Parathyroid adenoma (tissue), 2 donors: Measurements from ENCODE around the gene MRPL14.

ENCODE experiments used
- H2AFZ ChIP-seq: fragments of 300-600 bp; sonication (generic); one replicate; pipeline ENCODE4 v1.7.0; 2017; ENCODE audit warnings: antibody characterized with exemption, mild to moderate bottlenecking
- H3K27ac ChIP-seq: fragments of 300-600 bp; sonication (generic); one replicate; pipeline ENCODE4 v1.7.0; 2017
- H3K27me3 ChIP-seq: fragments of 300-600 bp; sonication (generic); one replicate; pipeline ENCODE4 v1.7.0; 2017; ENCODE audit warnings: low read length; ENCODE audit not compliant: control insufficient read depth, insufficient read depth
- H3K36me3 ChIP-seq: fragments of 300-600 bp; sonication (generic); one replicate; pipeline ENCODE4 v1.7.0; 2017; ENCODE audit warnings: low read length; ENCODE audit not compliant: control insufficient read depth, insufficient read depth
- H3K4me1 ChIP-seq: fragments of 300-600 bp; sonication (generic); one replicate; pipeline ENCODE4 v1.7.0; 2017; ENCODE audit warnings: control low read depth
- H3K4me2 ChIP-seq: fragments of 300-600 bp; sonication (generic); one replicate; pipeline ENCODE4 v1.7.0; 2017; ENCODE audit warnings: low read length
- H3K4me3 ChIP-seq: fragments of 300-600 bp; sonication (generic); one replicate; pipeline ENCODE4 v1.7.0; 2017; ENCODE audit warnings: low read depth, low read length
- H3K79me2 ChIP-seq: fragments of 300-600 bp; sonication (generic); one replicate; pipeline ENCODE4 v1.7.0; 2017; ENCODE audit warnings: control low read depth
- H3K9ac ChIP-seq: fragments of 300-600 bp; sonication (generic); one replicate; pipeline ENCODE4 v1.7.0; 2017; ENCODE audit warnings: mild to moderate bottlenecking
- H3K9me3 ChIP-seq: fragments of 300-600 bp; sonication (generic); one replicate; pipeline ENCODE4 v1.7.0; 2017; ENCODE audit warnings: low read length; ENCODE audit not compliant: control insufficient read depth
- CTCF ChIP-seq: fragments of 300-600 bp; sonication (generic); IDR thresholded peaks from one replicate; pipeline ENCODE4 v1.7.0; 2017; ENCODE audit warnings: antibody characterized with exemption, mild to moderate bottlenecking
- donor health status: primary hyperparathyroidism.

MRPL14 gene

GRCh38 chr6:44135173-44135758 lies 8.0 kb upstream of the MRPL14 start:
- H3K27me3 ChIP-seq, result no peaks in the 10 kb centered on the region
- no peaks in the 10 kb centered on the region for H3K36me3 ChIP-seq
- no peak overlapping the region for H2AFZ ChIP-seq
- no peaks in the 10 kb centered on the region for H3K9me3 ChIP-seq
- H3K4me1 ChIP-seq, result no peaks in the 10 kb centered on the region
- no peak overlapping the region for H3K4me2 ChIP-seq
- TF ChIP-seq CTCF, result no peak
- no peak overlapping the region for H3K4me3 ChIP-seq
- H3K27ac ChIP-seq, result no peak overlapping the region
- H3K79me2 ChIP-seq, result no peaks in the 10 kb centered on the region
- no peak overlapping the region for H3K9ac ChIP-seq

- no peaks in the 10 kb centered on the region for H3K27me3 ChIP-seq
- no peak overlapping the region for H3K9ac ChIP-seq
- no peak overlapping the region for H3K4me3 ChIP-seq
- no peak overlapping the region for H2AFZ ChIP-seq
- no peaks in the 10 kb centered on the region for H3K9me3 ChIP-seq
- no peaks in the 10 kb centered on the region for H3K79me2 ChIP-seq
- no peak overlapping the region for H3K4me2 ChIP-seq
- H3K27ac ChIP-seq, result no peak overlapping the region
- H3K36me3 ChIP-seq, result no peaks in the 10 kb centered on the region
- TF ChIP-seq CTCF, result no peak
- no peaks in the 10 kb centered on the region for H3K4me1 ChIP-seq
These were observed 6.9 kb upstream of the MRPL14 start for GRCh38 chr6:44133981-44134711.

- no peak overlapping the region for H3K27ac ChIP-seq
- no peak overlapping the region for H3K9ac ChIP-seq
- no peaks in the 10 kb centered on the region for H3K9me3 ChIP-seq
- H3K79me2 ChIP-seq, result no peaks in the 10 kb centered on the region
- no peaks in the 10 kb centered on the region for H3K27me3 ChIP-seq
- peak overlapping the region; percentile 13 for H3K4me2 ChIP-seq
- no peaks in the 10 kb centered on the region for H3K36me3 ChIP-seq
- no peak overlapping the region for H3K4me3 ChIP-seq
- H2AFZ ChIP-seq, result peak overlapping the region; percentile 38
- no peak for TF ChIP-seq CTCF
- peaks cover 5% of the 10 kb centered on the region for H3K4me1 ChIP-seq
These were observed 6.0 kb upstream of the MRPL14 start for GRCh38 chr6:44133003-44133931.

- no peak overlapping the region for H2AFZ ChIP-seq
- peaks cover 5% of the 10 kb centered on the region for H3K4me1 ChIP-seq
- H3K27ac ChIP-seq, result no peak overlapping the region
- no peaks in the 10 kb centered on the region for H3K79me2 ChIP-seq
- no peak for TF ChIP-seq CTCF
- H3K9ac ChIP-seq, result no peak overlapping the region
- no peaks in the 10 kb centered on the region for H3K36me3 ChIP-seq
- no peaks in the 10 kb centered on the region for H3K9me3 ChIP-seq
- H3K27me3 ChIP-seq, result no peaks in the 10 kb centered on the region
- no peak overlapping the region for H3K4me3 ChIP-seq
- no peak overlapping the region for H3K4me2 ChIP-seq
These were observed 5.2 kb upstream of the MRPL14 start for GRCh38 chr6:44132476-44132875.
